H9 (cell line): ENCODE results near the gene DNAI2. TPM values are rescaled to one million over a fixed set of nuclear protein-coding genes. Genes with fewer than 3 reads are reported as not detected.

Source experiments
- DNase-seq: peaks from one replicate; pipeline ENCODE4 v3.0.0-alpha.2; 2017
- H2AFZ ChIP-seq: one replicate; pipeline ENCODE4 v1.6.1; 2013; ENCODE audit warnings: mild to moderate bottlenecking, low read length, control low read depth, moderate library complexity
- H2AK5ac ChIP-seq: 2 replicates; pipeline ENCODE4 v1.6.1; 2013; ENCODE audit warnings: low read length, control low read depth, mixed read lengths; ENCODE audit not compliant: insufficient read length
- H2BK120ac ChIP-seq: one replicate; pipeline ENCODE4 v1.6.1; 2013; ENCODE audit warnings: low read depth, mild to moderate bottlenecking, low read length, control low read depth, inconsistent platforms; ENCODE audit not compliant: poor library complexity, severe bottlenecking
- H2BK12ac ChIP-seq: 2 replicates; pipeline ENCODE4 v1.6.1; 2013; ENCODE audit warnings: low read length, control low read depth, mixed read lengths, low read depth; ENCODE audit not compliant: insufficient read length
- H2BK15ac ChIP-seq: 2 replicates; pipeline ENCODE4 v1.6.1; 2013; ENCODE audit warnings: low read depth, low read length, control low read depth
- H2BK20ac ChIP-seq: one replicate; pipeline ENCODE4 v1.6.1; 2013; ENCODE audit warnings: low read depth, mild to moderate bottlenecking, low read length, control low read depth, inconsistent platforms; ENCODE audit not compliant: poor library complexity, severe bottlenecking
- H2BK5ac ChIP-seq: 2 replicates; pipeline ENCODE4 v1.6.1; 2013; ENCODE audit warnings: low read length, control low read depth, mixed read lengths; ENCODE audit not compliant: insufficient read length
- H3K14ac ChIP-seq: 2 replicates; pipeline ENCODE4 v1.6.1; 2013; ENCODE audit warnings: low read length, control low read depth; ENCODE audit not compliant: insufficient read depth
- H3K18ac ChIP-seq: 2 replicates; pipeline ENCODE4 v1.6.1; 2013; ENCODE audit warnings: low read depth, mild to moderate bottlenecking, mixed read lengths, low read length, control low read depth; ENCODE audit not compliant: insufficient read length
- H3K23ac ChIP-seq: 2 replicates; pipeline ENCODE4 v1.6.1; 2013; ENCODE audit warnings: low read length, control low read depth, mixed read lengths, low read depth; ENCODE audit not compliant: insufficient read length
- H3K23me2 ChIP-seq: 2 replicates; pipeline ENCODE4 v1.6.1; 2013; ENCODE audit warnings: low read depth, mild to moderate bottlenecking, mixed read lengths, low read length, control low read depth; ENCODE audit not compliant: insufficient read length, poor library complexity, severe bottlenecking
- H3K27ac ChIP-seq: 2 replicates; pipeline ENCODE4 v1.5.1; 2013; ENCODE audit warnings: low read length, control low read depth, mixed read lengths, low read depth; ENCODE audit not compliant: insufficient read length
- H3K27me3 ChIP-seq: 2 replicates; pipeline ENCODE4 v1.6.1; 2013; ENCODE audit warnings: low read length, control low read depth, inconsistent platforms; ENCODE audit not compliant: insufficient read depth
- H3K4ac ChIP-seq: 2 replicates; pipeline ENCODE4 v1.6.1; 2013; ENCODE audit warnings: low read depth, mild to moderate bottlenecking, control low read depth, inconsistent platforms, low read length, moderate library complexity
- H3K4me1 ChIP-seq: 2 replicates; pipeline ENCODE4 v1.6.1; 2013; ENCODE audit warnings: low read length, control low read depth, inconsistent platforms; ENCODE audit not compliant: insufficient read depth
- H3K4me2 ChIP-seq: 2 replicates; pipeline ENCODE4 v1.6.1; 2013; ENCODE audit warnings: low read length, control low read depth, mixed read lengths; ENCODE audit not compliant: insufficient read length, insufficient read depth
- H3K56ac ChIP-seq: 2 replicates; pipeline ENCODE4 v1.6.1; 2013; ENCODE audit warnings: low read depth, mild to moderate bottlenecking, mixed read lengths, low read length, control low read depth; ENCODE audit not compliant: insufficient read length
- H3K79me1 ChIP-seq: 2 replicates; pipeline ENCODE4 v1.6.1; 2013; ENCODE audit warnings: low read depth, mild to moderate bottlenecking, moderate library complexity, low read length, control low read depth, inconsistent platforms; ENCODE audit not compliant: insufficient read depth, poor library complexity, severe bottlenecking
- H3K79me2 ChIP-seq: 2 replicates; pipeline ENCODE4 v1.6.1; 2013; ENCODE audit warnings: low read length, control low read depth, inconsistent platforms; ENCODE audit not compliant: insufficient read depth
- H3K9ac ChIP-seq: 2 replicates; pipeline ENCODE4 v1.6.1; 2013; ENCODE audit warnings: low read length, control low read depth, mixed read lengths; ENCODE audit not compliant: insufficient read length; ENCODE audit errors: extremely low read depth
- H3K9me3 ChIP-seq: one replicate; pipeline ENCODE4 v1.6.1; 2013; ENCODE audit warnings: low read depth, low read length, inconsistent platforms; ENCODE audit not compliant: control insufficient read depth
- H3T11ph ChIP-seq: one replicate; pipeline ENCODE4 v1.6.1; 2013; ENCODE audit warnings: mild to moderate bottlenecking, low read length, control low read depth, inconsistent platforms
- H4K20me1 ChIP-seq: one replicate; pipeline ENCODE4 v1.6.1; 2013; ENCODE audit not compliant: control insufficient read depth, insufficient read length, insufficient read depth
- H4K5ac ChIP-seq: 2 replicates; pipeline ENCODE4 v1.6.1; 2013; ENCODE audit warnings: low read depth, mild to moderate bottlenecking, mixed read lengths, low read length, control low read depth; ENCODE audit not compliant: insufficient read length
- H4K8ac ChIP-seq: replicated peaks from 2 replicates; pipeline ENCODE4 v1.6.1; 2013; ENCODE audit warnings: low read length, control low read depth, mixed read lengths, low read depth; ENCODE audit not compliant: insufficient read length
- H4K91ac ChIP-seq: 2 replicates; pipeline ENCODE4 v1.6.1; 2013; ENCODE audit warnings: low read depth, mild to moderate bottlenecking, moderate library complexity, mixed read lengths, low read length, control low read depth; ENCODE audit not compliant: insufficient read length
- H3K27ac Mint-ChIP-seq, 3 experiments: 2 replicates in 2 of 3; 3 replicates in 1 of 3; pipeline ENCODE4 v1.8.0; 2020 to 2021; ENCODE audit warnings: mixed read lengths in 3 of 3, mild to moderate bottlenecking in 1 of 3, moderate library complexity in 1 of 3
- H3K27me3 Mint-ChIP-seq: 2 replicates; pipeline ENCODE4 v1.8.0; 2021; ENCODE audit warnings: low read depth, mild to moderate bottlenecking, moderate library complexity, mixed read lengths
- H3K36me3 Mint-ChIP-seq, 3 experiments: 2 replicates in 2 of 3; 3 replicates in 1 of 3; pipeline ENCODE4 v1.8.0; 2020 to 2021; ENCODE audit warnings: low read depth in 3 of 3, mixed read lengths in 3 of 3; ENCODE audit not compliant: insufficient read depth in 1 of 3
- H3K4me1 Mint-ChIP-seq, 2 experiments: 2 replicates each; pipeline ENCODE4 v1.8.0; 2020; ENCODE audit warnings: mixed read lengths in 2 of 2
- H3K4me3 Mint-ChIP-seq, 2 experiments: 2 replicates in 1 of 2; 3 replicates in 1 of 2; pipeline ENCODE4 v1.8.0; 2020 to 2021; ENCODE audit warnings: mild to moderate bottlenecking in 2 of 2, mixed read lengths in 2 of 2, moderate library complexity in 1 of 2
- H3K9me3 Mint-ChIP-seq, 2 experiments: 2 replicates in 1 of 2; 3 replicates in 1 of 2; pipeline ENCODE4 v1.8.0; 2020; ENCODE audit warnings: mild to moderate bottlenecking in 2 of 2, mixed read lengths in 2 of 2, moderate library complexity in 1 of 2
- CTCF ChIP-seq: fragments of 200-600 bp; sonication (generic); conservative IDR thresholded peaks from 3 replicates; pipeline ENCODE4 v1.8.0; 2021; ENCODE audit warnings: antibody characterized with exemption, mild to moderate bottlenecking
- WGBS: extraction: QIAGEN DNeasy Blood & Tissue Kit; methylation state at CpG from one replicate; pipeline ENCODE4 v1.1.7; 2013; ENCODE audit warnings: missing lambda C conversion rate, low lambda C conversion rate, mixed read lengths; ENCODE audit not compliant: insufficient read length; ENCODE audit errors: extremely low coverage; 5-methylcytosine and 5-hydroxymethylcytosine counted together
- total RNA-seq: library from RNA; stranded (reverse); gene quantifications from 2 replicates; pipeline ENCODE4 v1.2.1, GENCODE V29; 2021

Gene DNAI2
- total RNA-seq, 1 experiment from 2014 or later = not detected

GRCh38 chr17:74303305-74303704 is 29.3 kb downstream of the DNAI2 start:
- no peak overlapping the region for H2BK20ac ChIP-seq
- H3K27ac Mint-ChIP-seq = no peak overlapping the region
- H2BK12ac ChIP-seq = no peak overlapping the region
- no peak overlapping the region for H3K4me3 Mint-ChIP-seq
- H3K18ac ChIP-seq = no peak overlapping the region
- H3K9me3 ChIP-seq = no peaks in the 10 kb centered on the region
- H2AK5ac ChIP-seq = no peak overlapping the region
- no peak for TF ChIP-seq CTCF
- no peak overlapping the region for H3K23ac ChIP-seq
- no peaks in the 10 kb centered on the region for H3K4me1 ChIP-seq
- H3K14ac ChIP-seq = no peak overlapping the region
- H3K79me1 ChIP-seq = no peaks in the 10 kb centered on the region
- H3K4me2 ChIP-seq = no peak overlapping the region
- H3K79me2 ChIP-seq = no peaks in the 10 kb centered on the region
- H3K27me3 Mint-ChIP-seq = peaks cover 13% of the 10 kb centered on the region
- no peak for DNase-seq
- no peak overlapping the region for H2AFZ ChIP-seq
- no peak overlapping the region for H3K4ac ChIP-seq
- no peak overlapping the region for H3T11ph ChIP-seq
- no peak overlapping the region for H2BK15ac ChIP-seq
- no peaks in the 10 kb centered on the region for H3K27me3 ChIP-seq
- no peaks in the 10 kb centered on the region; a peak in 2 of 5 replicates for H3K9me3 Mint-ChIP-seq
- H2BK5ac ChIP-seq = no peak overlapping the region
- H3K4me1 Mint-ChIP-seq = peaks cover 0 to 6% of the 10 kb centered on the region in 2 experiments; a peak in 2 of 4 replicates
- no peak overlapping the region for H2BK120ac ChIP-seq
- no peak overlapping the region for H4K5ac ChIP-seq
- H3K56ac ChIP-seq = no peak overlapping the region
- H4K8ac ChIP-seq = no peak overlapping the region
- no peak overlapping the region for H3K27ac ChIP-seq
- H3K23me2 ChIP-seq = no peaks in the 10 kb centered on the region
- no CpG with 5 or more reads among the region's 8 CpGs for WGBS
- no peak overlapping the region for H3K9ac ChIP-seq
- H4K91ac ChIP-seq = no peak overlapping the region
- no peaks in the 10 kb centered on the region for H4K20me1 ChIP-seq
- H3K36me3 Mint-ChIP-seq = no peaks in the 10 kb centered on the region
